ENCODE measurements around the gene TUBGCP5.
"Not testable (repeated sequence)": the region's sequence is repeated elsewhere in the genome, so short reads cannot be mapped to it uniquely, and the experiment has no call there.

TUBGCP5 gene

DNA sequence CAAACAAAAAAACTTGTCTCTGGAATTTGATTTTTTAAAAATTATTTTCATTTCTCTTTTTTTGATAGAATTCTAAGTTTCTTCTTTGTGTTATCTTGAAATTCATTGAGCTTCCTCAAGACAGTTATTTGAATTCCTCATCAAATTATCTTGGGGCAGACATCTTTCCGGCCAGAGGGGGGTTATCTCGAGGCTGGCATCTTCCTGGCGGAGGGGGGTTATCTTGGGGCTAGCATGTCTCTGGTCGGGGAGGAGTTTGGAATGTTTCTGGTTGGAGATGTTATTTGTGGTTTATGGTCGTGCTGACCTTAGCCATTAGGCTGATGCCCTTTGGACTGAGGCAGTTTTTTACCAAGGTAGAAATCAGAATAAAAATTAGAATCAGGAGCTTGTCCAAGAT, 15.9 kb upstream of the TUBGCP5 start:
- TF ChIP-seq, protein P1, sequence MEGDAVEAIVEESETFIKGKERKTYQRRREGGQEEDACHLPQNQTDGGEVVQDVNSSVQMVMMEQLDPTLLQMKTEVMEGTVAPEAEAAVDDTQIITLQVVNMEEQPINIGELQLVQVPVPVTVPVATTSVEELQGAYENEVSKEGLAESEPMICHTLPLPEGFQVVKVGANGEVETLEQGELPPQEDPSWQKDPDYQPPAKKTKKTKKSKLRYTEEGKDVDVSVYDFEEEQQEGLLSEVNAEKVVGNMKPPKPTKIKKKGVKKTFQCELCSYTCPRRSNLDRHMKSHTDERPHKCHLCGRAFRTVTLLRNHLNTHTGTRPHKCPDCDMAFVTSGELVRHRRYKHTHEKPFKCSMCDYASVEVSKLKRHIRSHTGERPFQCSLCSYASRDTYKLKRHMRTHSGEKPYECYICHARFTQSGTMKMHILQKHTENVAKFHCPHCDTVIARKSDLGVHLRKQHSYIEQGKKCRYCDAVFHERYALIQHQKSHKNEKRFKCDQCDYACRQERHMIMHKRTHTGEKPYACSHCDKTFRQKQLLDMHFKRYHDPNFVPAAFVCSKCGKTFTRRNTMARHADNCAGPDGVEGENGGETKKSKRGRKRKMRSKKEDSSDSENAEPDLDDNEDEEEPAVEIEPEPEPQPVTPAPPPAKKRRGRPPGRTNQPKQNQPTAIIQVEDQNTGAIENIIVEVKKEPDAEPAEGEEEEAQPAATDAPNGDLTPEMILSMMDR (IDR thresholded peaks at IDR 0.05; ENCODE audit: extremely low read depth, missing control alignments): no peak
- no peak for DNase-seq (ENCODE audit: low spot score)

DNA sequence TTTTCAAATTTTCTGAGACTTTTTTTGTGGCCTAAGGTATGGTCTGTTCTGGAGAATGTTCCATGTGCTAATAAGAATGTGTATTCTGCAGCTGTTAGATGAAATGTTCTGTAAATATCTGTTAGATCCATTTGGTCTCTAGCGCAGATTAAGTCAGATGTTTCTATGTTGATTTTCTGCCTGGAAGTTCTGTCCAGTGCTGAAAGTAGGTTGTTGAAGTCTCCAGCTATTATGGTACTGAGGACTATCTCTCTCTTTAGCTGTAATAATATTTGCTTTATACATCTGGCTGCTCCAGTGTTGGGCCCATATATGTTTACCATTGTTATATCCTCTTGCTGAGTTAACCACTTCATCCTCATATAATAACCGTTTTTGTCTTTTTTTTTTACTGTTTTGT, 13.2 kb upstream of the TUBGCP5 start:
- TF ChIP-seq, protein P1 (IDR thresholded peaks at IDR 0.05; ENCODE audit: extremely low read depth, missing control alignments): no peak
- no peak for DNase-seq (ENCODE audit: low spot score)

DNA sequence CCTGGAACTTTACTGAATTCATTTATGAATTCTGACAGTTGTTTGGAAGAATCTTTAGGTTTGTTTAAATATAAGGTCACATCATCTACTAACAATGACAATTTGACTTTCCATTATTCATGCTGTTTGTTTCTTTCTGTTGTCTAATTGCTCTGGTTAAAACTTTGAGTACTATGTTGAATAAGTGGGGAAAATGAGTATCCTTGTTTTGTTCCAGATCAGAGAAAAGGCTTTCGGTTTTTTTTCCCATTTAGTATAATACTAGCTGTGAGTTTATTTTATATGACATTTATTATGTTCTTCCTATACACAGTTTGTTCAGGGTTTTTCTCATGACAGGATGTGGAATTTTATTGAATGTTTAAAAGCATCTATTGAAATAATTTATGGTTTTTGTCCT, 11.3 kb upstream of the TUBGCP5 start:
- TF ChIP-seq, protein P1 (IDR thresholded peaks at IDR 0.05; ENCODE audit: extremely low read depth, missing control alignments): no peak
- DNase-seq (ENCODE audit: low spot score): no peak

DNA sequence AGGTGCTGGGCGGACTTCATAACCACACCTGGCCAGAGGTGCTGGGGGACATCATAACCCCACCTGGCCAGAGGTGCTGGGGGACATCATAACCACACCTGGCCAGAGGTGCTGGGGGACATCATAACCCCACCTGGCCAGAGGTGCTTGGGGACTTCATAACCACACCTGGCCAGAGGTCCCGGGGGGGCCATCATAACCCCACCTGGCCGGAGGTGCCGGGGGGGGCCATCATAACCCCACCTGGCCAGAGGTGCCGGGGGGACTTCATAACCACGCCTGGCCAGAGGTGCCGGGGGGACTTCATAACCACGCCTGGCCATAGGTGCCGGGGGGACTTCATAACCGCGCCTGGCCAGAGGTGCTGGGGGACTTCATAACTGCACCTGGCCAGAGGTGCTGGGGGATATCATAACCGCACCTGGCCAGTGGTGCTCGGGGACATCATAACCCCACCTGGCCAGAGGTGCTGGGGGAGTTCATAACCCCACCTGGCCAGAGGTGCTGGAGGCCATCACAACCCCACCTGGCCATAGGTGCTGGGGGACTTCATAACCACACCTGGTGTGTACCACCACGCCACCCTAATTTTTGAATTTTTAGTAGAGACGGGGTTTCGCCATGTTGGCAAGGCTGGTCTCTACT, 10.7 kb upstream of the TUBGCP5 start:
- TF ChIP-seq, protein P1 (IDR thresholded peaks at IDR 0.05; ENCODE audit: extremely low read depth, missing control alignments): no peak
- no peak for DNase-seq (ENCODE audit: low spot score)

DNA sequence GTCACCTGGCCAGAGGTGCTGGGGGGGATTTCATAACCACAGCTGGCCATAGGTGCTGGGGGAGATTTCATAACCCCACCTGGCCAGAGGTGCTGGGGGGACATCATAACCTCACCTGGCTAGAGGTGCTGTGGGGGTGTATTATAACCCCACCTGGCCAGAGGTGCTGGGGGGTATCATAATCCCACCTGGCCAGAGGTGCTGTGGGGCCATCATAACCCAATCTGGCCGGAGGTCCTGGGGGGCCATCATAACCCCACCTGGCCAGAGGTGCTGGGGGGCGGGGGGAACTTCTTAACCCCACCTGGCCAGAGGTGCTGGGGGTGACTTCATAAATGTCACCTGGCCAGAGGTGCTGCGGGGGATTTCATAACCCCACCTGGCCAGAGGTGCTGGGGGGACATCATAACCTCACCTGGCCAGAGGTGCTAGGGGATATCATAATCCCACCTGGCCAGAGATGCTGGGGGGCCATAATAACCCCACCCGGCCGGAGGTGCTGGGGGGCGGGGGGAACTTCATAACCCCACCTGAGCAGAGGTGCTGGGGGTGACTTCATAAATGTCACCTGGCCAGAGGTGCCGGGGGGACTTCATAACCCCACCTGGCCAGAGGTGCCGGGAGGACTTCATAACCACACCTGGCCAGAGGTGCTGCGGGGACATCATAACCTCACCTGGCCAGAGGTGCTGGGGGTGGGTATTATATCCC, 9.4 kb upstream of the TUBGCP5 start:
- not testable (repeated sequence) for DNase-seq (ENCODE audit: low spot score)

DNA sequence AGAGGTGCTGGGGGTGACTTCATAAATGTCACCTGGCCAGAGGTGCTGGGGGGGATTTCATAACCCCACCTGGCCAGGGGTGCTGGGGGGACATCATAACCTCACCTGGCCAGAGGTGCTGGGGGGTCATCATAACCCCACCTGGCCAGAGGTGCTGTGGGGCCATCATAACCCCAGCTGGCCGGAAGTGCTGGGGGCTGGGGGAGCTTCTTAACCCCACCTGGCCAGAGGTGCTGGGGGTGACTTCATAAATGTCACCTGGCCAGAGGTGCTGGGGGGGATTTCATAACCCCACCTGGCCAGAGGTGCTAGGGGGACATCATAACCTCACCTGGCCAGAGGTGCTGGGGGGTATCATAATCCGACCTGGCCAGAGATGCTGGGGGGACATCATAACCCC, 4.6 kb upstream of the TUBGCP5 start:
- DNase-seq (ENCODE audit: low spot score): not testable (repeated sequence)

DNA sequence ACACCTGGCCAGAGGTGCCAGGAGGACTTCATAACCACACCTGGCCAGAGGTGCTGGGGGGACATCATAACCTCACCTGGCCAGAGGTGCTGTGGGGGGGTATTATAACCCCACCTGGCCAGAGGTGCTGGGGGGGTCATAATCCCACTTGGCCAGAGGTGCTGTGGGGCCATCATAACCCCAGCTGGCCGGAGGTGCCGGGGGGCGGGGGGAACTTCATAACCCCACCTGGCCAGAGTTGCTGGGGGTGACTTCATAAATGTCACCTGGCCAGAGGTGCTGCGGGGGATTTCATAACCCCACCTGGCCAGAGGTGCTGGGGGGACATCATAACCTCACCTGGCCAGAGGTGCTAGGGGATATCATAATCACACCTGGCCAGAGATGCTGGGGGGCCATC, 4.2 kb upstream of the TUBGCP5 start:
- DNase-seq (ENCODE audit: low spot score): not testable (repeated sequence)

DNA sequence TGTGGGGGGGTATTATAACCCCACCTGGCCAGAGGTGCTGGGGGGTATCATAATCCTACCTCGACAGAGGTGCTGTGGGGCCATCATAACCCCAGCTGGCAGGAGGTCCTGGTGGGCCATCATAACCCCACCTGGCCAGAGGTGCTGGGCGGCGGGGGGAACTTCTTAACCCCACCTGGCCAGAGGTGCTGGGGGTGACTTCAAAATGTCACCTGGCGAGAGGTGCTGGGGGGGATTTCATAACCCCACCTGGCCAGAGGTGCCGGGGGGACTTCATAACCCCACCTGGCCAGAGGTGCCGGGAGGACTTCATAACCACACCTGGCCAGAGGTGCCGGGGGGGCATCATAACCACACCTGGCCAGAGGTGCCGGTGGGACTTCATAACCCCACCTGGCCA, 2.4 kb upstream of the TUBGCP5 start:
- DNase-seq (ENCODE audit: low spot score): not testable (repeated sequence)

DNA sequence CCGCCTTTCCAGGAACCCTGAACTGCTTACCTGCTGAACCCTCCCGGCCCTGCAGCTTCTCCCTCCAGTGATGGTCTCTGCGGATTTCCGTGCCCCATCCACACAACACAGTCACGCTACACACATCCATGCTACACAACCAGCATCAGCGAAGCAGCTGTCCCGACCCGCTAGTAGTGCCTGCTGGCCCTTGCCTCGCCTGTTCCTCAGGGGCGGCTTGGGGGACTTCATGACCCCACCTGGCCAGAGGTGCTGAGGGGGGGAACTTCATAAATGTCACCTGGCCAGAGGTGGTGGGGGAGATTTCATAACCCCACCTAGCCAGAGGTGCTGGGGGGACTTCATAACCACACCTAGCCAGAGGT, 530 bp upstream of the TUBGCP5 start:
- TF ChIP-seq, protein P1 (IDR thresholded peaks at IDR 0.05; ENCODE audit: extremely low read depth, missing control alignments): no peak
- no peak for DNase-seq (ENCODE audit: low spot score)

Measured in GM20000 (cell line).